Caco-2 (cell line): ENCODE results near the gene CINP. TPM values are rescaled to one million over a fixed set of nuclear protein-coding genes. Genes with fewer than 3 reads are reported as not detected.
A peak's percentile ranks its signal among the peaks of the same experiment; 100 is the strongest.

Experiments
- BruUV-seq: library from RNA; stranded (reverse); fragments of 400-500 nt; replicated peaks from 2 replicates; lab custom pipeline; 2021; lab: Mats Ljungman, UMichigan
- CTCF ChIA-PET: fragments of 300-600 bp; sonication (Branson Sonifier 250); formaldehyde crosslinking; loops from one replicate; lab custom pipeline; 2022; ENCODE audit warnings: antibody characterized with exemption; lab: Charles Lee
- POLR2A ChIA-PET: fragments of 300-600 bp; sonication (Branson Sonifier 250); formaldehyde crosslinking; loops from one replicate; lab custom pipeline; 2022; ENCODE audit warnings: antibody characterized with exemption; lab: Charles Lee
- DNase-seq, 2 experiments: peaks; one replicate each; pipeline versions ENCODE4 v3.0.0 to v3.0.0-alpha.2; 2020 to 2022
- H3K27me3 ChIP-seq: replicated peaks from 2 replicates; pipeline ENCODE4 v1.6.0; 2011; ENCODE audit warnings: low read length; ENCODE audit not compliant: control insufficient read depth, insufficient read depth
- H3K36me3 ChIP-seq: 2 replicates; pipeline ENCODE4 v1.5.1; 2011; ENCODE audit warnings: low read length; ENCODE audit not compliant: control insufficient read depth, insufficient read depth
- H3K4me1 ChIP-seq: fragments of 250-450 bp; sonication (Bioruptor Pico); 2 replicates; pipeline ENCODE4 v1.5.1; 2020; ENCODE audit warnings: mild to moderate bottlenecking
- H3K4me3 ChIP-seq: 2 replicates; pipeline ENCODE4 v1.5.1; 2011; ENCODE audit warnings: low read depth, mild to moderate bottlenecking, control low read depth, low read length
- H3K9me3 ChIP-seq: fragments of 250-450 bp; sonication (Bioruptor Pico); 2 replicates; pipeline ENCODE4 v1.5.1; 2020; ENCODE audit warnings: mild to moderate bottlenecking, moderate library complexity
- H3K27ac Mint-ChIP-seq: one replicate; pipeline ENCODE4 v1.8.0; 2022; ENCODE audit warnings: mixed read lengths; ENCODE audit not compliant: unreplicated experiment
- H3K27me3 Mint-ChIP-seq: one replicate; pipeline ENCODE4 v1.8.0; 2022; ENCODE audit warnings: mixed read lengths; ENCODE audit not compliant: insufficient read depth, unreplicated experiment
- H3K36me3 Mint-ChIP-seq: one replicate; pipeline ENCODE4 v1.8.0; 2022; ENCODE audit warnings: mild to moderate bottlenecking, mixed read lengths; ENCODE audit not compliant: insufficient read depth, unreplicated experiment
- H3K4me1 Mint-ChIP-seq: one replicate; pipeline ENCODE4 v1.8.0; 2022; ENCODE audit warnings: low read depth, mixed read lengths; ENCODE audit not compliant: unreplicated experiment
- H3K4me3 Mint-ChIP-seq: one replicate; pipeline ENCODE4 v1.8.0; 2022; ENCODE audit warnings: mild to moderate bottlenecking, moderate library complexity, mixed read lengths; ENCODE audit not compliant: unreplicated experiment
- H3K9me3 Mint-ChIP-seq: one replicate; pipeline ENCODE4 v1.8.0; 2022; ENCODE audit warnings: mixed read lengths; ENCODE audit not compliant: unreplicated experiment
- intact Hi-C: fragments of 100-400 bp; cut with micrococcal nuclease; formaldehyde crosslinking; loops from one replicate; pipeline ENCODE4 v1.10.0; 2022; ENCODE audit not compliant: unreplicated experiment
- total RNA-seq: library from RNA; stranded (reverse); gene quantifications from 2 replicates; pipeline ENCODE4 v1.2.3, GENCODE V29; 2022
- TF ChIP-seq, protein P1 (sequence below), 2 experiments: fragments of 200-600 bp in 1 of 2; IDR thresholded peaks; 1 replicate in 1 of 2; 2 replicates in 1 of 2; pipeline versions ENCODE4 v1.5.1 to v1.8.0; 2011 to 2022; ENCODE audit warnings: antibody characterized with exemption in 1 of 2, control low read depth in 1 of 2, inconsistent platforms in 1 of 2, low read depth in 1 of 2, low read length in 1 of 2, mild to moderate bottlenecking in 1 of 2, moderate library complexity in 1 of 2; ENCODE audit not compliant: insufficient read depth in 1 of 2, severe bottlenecking in 1 of 2, unreplicated experiment in 1 of 2

The CINP gene
- total RNA-seq, 1 experiment from 2014 or later, result 38.9 TPM

DNA sequence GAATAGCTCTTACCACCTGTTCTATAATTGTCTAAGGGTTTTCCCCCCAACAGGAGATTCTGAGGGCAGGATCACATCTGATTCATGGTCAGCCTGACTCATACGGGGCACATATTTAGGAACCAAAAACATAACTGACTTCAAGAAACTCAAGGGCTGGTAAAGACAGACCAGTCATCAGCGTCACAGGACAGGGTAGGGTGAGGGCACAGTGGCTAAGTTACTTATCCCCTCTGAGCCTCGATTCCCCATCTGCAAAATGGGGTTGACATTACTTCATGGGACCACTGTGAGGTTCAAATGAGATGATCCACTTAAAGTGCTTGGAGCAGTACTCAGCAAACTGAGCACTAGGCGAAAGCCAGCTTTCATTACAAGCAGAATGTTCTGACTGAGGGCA, 606 bp downstream of the CINP start:
- peak overlapping the region; percentile 91 for H3K4me3 Mint-ChIP-seq
- peak overlapping the region; percentile 82 for H3K27ac Mint-ChIP-seq
- POLR2A ChIA-PET, result interaction anchor here (0.9 kb wide), 1 partner anchor 40 kb away, joined by 3 read pairs; no protein-coding TSS in a partner anchor
- Histone ChIP-seq H3K27me3 (no peaks in the 10 kb centered on the region), H3K9me3 (no peaks in the 10 kb centered on the region), H3K36me3 (no peaks in the 10 kb centered on the region), H3K4me1 (no peaks in the 10 kb centered on the region), H3K4me3 (peak overlapping the region; percentile 49)
- no peaks in the 10 kb centered on the region for H3K4me1 Mint-ChIP-seq
- intact Hi-C loops, result no loop called here
- TSS peak; percentile 81 for BruUV-seq
- TF ChIP-seq, protein P1, sequence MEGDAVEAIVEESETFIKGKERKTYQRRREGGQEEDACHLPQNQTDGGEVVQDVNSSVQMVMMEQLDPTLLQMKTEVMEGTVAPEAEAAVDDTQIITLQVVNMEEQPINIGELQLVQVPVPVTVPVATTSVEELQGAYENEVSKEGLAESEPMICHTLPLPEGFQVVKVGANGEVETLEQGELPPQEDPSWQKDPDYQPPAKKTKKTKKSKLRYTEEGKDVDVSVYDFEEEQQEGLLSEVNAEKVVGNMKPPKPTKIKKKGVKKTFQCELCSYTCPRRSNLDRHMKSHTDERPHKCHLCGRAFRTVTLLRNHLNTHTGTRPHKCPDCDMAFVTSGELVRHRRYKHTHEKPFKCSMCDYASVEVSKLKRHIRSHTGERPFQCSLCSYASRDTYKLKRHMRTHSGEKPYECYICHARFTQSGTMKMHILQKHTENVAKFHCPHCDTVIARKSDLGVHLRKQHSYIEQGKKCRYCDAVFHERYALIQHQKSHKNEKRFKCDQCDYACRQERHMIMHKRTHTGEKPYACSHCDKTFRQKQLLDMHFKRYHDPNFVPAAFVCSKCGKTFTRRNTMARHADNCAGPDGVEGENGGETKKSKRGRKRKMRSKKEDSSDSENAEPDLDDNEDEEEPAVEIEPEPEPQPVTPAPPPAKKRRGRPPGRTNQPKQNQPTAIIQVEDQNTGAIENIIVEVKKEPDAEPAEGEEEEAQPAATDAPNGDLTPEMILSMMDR (IDR thresholded peaks at IDR 0.05; ENCODE audit: insufficient read depth in 1 of 2, low read depth in 1 of 2, low read length in 1 of 2, severe bottlenecking in 1 of 2, unreplicated experiment in 1 of 2), result no peak
- CTCF ChIA-PET, result no interaction called here
- H3K36me3 Mint-ChIP-seq, result peaks cover 13% of the 10 kb centered on the region
- no peaks in the 10 kb centered on the region for H3K9me3 Mint-ChIP-seq
- DNase-seq, result no peak
- H3K27me3 Mint-ChIP-seq, result no peaks in the 10 kb centered on the region

DNA sequence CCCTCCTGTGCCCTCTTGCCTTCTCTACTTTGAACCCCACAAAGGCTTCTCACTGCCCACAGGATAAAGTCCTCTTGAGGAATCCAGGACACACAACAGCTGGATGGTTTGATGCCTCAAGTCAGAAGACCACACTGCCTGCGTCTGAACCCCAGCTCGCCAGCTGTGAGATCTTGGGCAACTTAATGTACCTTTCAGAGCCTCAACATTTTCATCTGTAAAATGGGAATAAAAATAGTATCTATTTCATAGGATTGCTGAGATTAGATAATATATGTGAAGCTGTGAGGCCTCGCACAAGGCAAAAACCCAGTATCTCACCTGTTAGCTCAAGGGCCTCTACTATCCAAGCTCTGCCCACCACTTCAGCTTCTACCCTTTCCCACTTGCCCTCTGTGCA, 2.3 kb downstream of the CINP start:
- Mint-ChIP-seq H3K27ac (no peak overlapping the region), H3K4me3 (no peak overlapping the region), H3K36me3 (peaks cover 16% of the 10 kb centered on the region), H3K4me1 (no peaks in the 10 kb centered on the region), H3K9me3 (no peaks in the 10 kb centered on the region), H3K27me3 (no peaks in the 10 kb centered on the region)
- BruUV-seq, result no TSS peak
- TF ChIP-seq, protein P1 (IDR thresholded peaks at IDR 0.05; ENCODE audit: insufficient read depth in 1 of 2, low read depth in 1 of 2, low read length in 1 of 2, severe bottlenecking in 1 of 2, unreplicated experiment in 1 of 2), result no peak
- Histone ChIP-seq H3K36me3 (no peaks in the 10 kb centered on the region), H3K4me1 (no peaks in the 10 kb centered on the region), H3K9me3 (no peaks in the 10 kb centered on the region), H3K27me3 (no peaks in the 10 kb centered on the region), H3K4me3 (no peak overlapping the region)
- DNase-seq, result no peak
- ChIA-PET CTCF (no interaction called here), POLR2A (no interaction called here)
- intact Hi-C loops, result no loop called here

DNA sequence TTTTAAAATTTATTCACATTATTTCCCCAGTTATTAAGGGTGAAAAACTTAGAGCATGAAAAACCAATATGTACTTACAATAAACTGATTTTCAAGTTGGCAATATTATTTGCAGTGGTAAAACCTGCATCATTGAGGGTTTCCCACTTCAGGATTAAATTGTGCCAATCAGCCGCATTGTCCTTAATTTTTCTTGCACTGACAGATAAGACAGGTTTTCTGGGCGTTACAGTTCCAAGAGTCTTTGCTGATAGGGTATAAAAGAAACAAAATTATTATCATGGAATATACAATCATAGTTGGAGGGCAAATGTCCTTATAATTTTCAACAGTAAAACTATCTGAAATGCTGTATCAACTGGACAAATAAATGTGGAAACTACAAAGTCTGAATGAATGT, 3.3 kb downstream of the CINP start:
- ChIA-PET POLR2A (no interaction called here), CTCF (no interaction called here)
- Histone ChIP-seq H3K27me3 (no peaks in the 10 kb centered on the region), H3K9me3 (no peaks in the 10 kb centered on the region), H3K4me1 (no peaks in the 10 kb centered on the region), H3K4me3 (no peak overlapping the region), H3K36me3 (no peaks in the 10 kb centered on the region)
- no TSS peak for BruUV-seq
- no peak overlapping the region for H3K27ac Mint-ChIP-seq
- DNase-seq, result no peak
- no peak overlapping the region for H3K4me3 Mint-ChIP-seq
- no peaks in the 10 kb centered on the region for H3K27me3 Mint-ChIP-seq
- no peaks in the 10 kb centered on the region for H3K4me1 Mint-ChIP-seq
- intact Hi-C loops, result no loop called here
- no peaks in the 10 kb centered on the region for H3K9me3 Mint-ChIP-seq
- peaks cover 20% of the 10 kb centered on the region for H3K36me3 Mint-ChIP-seq
- TF ChIP-seq, protein P1 (IDR thresholded peaks at IDR 0.05; ENCODE audit: insufficient read depth in 1 of 2, low read depth in 1 of 2, low read length in 1 of 2, severe bottlenecking in 1 of 2, unreplicated experiment in 1 of 2), result no peak
